H1 (cell line): Measurements from ENCODE around the gene DIPK1A. TPM values are rescaled to one million over a fixed set of nuclear protein-coding genes. Genes with fewer than 3 reads are reported as not detected.

Experiments used
- CTCF ChIA-PET: fragments of 300-600 bp; sonication (Branson Sonifier 250); formaldehyde crosslinking; loops from one replicate; lab custom pipeline; 2021; ENCODE audit not compliant: partially characterized antibody; lab: Charles Lee
- POLR2A ChIA-PET: fragments of 300-600 bp; sonication (Branson Sonifier 250); formaldehyde crosslinking; loops from one replicate; lab custom pipeline; 2021; ENCODE audit warnings: inconsistent platforms; ENCODE audit not compliant: partially characterized antibody; lab: Charles Lee
- DNase-seq, 2 experiments: peaks; one replicate each; pipeline versions ENCODE4 v3.0.0 to v3.0.0-alpha.2; 2010 to 2022; ENCODE audit warnings: low spot score in 2 of 2, low read depth in 1 of 2, mixed read lengths in 1 of 2
- FAIRE-seq: peaks from 2 replicates; lab custom pipeline; 2011; peaks lifted over from hg19 to GRCh38; lab: Jason Lieb, UNC
- H2AFZ ChIP-seq: 2 replicates; pipeline ENCODE4 v1.8.1; 2012; ENCODE audit warnings: low read length, inconsistent platforms
- H2AK5ac ChIP-seq: 2 replicates; pipeline ENCODE4 v1.6.1; 2013; ENCODE audit warnings: low read depth, low read length
- H2BK120ac ChIP-seq: replicated peaks from 2 replicates; pipeline ENCODE3; 2013; ENCODE audit warnings: low read depth, low read length, inconsistent platforms
- H2BK12ac ChIP-seq: 2 replicates; pipeline ENCODE4 v1.6.1; 2013; ENCODE audit warnings: low read depth, low read length
- H2BK15ac ChIP-seq: 2 replicates; pipeline ENCODE4 v1.6.1; 2013; ENCODE audit warnings: low read length
- H2BK20ac ChIP-seq: 2 replicates; pipeline ENCODE4 v1.6.1; 2013; ENCODE audit warnings: low read length
- H2BK5ac ChIP-seq: 2 replicates; pipeline ENCODE4 v1.6.1; 2013; ENCODE audit warnings: low read depth, low read length
- H3K14ac ChIP-seq: 2 replicates; pipeline ENCODE4 v1.6.1; 2013; ENCODE audit warnings: inconsistent platforms; ENCODE audit not compliant: insufficient read length
- H3K18ac ChIP-seq: 2 replicates; pipeline ENCODE4 v1.6.1; 2013; ENCODE audit warnings: low read length; ENCODE audit errors: extremely low read depth
- H3K23ac ChIP-seq: 2 replicates; pipeline ENCODE4 v1.6.1; 2013; ENCODE audit warnings: inconsistent platforms; ENCODE audit not compliant: insufficient read length
- H3K23me2 ChIP-seq: 2 replicates; pipeline ENCODE4 v1.6.1; 2013; ENCODE audit warnings: low read depth, low read length
- H3K27ac ChIP-seq: 2 replicates; pipeline ENCODE4 v1.6.1; 2011; ENCODE audit warnings: low read depth, low read length, inconsistent platforms
- H3K27me3 ChIP-seq, 4 experiments: replicated peaks in 1 of 4; 1 replicate in 1 of 4; 2 replicates in 3 of 4; pipeline versions ENCODE4 v1.6.1 to v1.8.1; 2011 to 2013; ENCODE audit warnings: low read length in 3 of 4, mild to moderate bottlenecking in 3 of 4, inconsistent platforms in 2 of 4, mixed read lengths in 2 of 4, moderate library complexity in 1 of 4; ENCODE audit not compliant: control insufficient read depth in 3 of 4, insufficient read depth in 3 of 4; ENCODE audit errors: extremely low read depth in 1 of 4
- H3K36me3 ChIP-seq, 4 experiments: 2 replicates each; pipeline versions ENCODE4 v1.6.1 to v1.8.1; 2011 to 2013; ENCODE audit warnings: mild to moderate bottlenecking in 4 of 4, low read length in 3 of 4, moderate library complexity in 2 of 4, control low read depth in 1 of 4, inconsistent platforms in 1 of 4; ENCODE audit not compliant: insufficient read depth in 4 of 4, control insufficient read depth in 2 of 4
- H3K4ac ChIP-seq: replicated peaks from 2 replicates; pipeline ENCODE3; 2013; ENCODE audit warnings: low read length, low read depth, mixed read lengths, inconsistent platforms; ENCODE audit not compliant: insufficient read length
- H3K4me1 ChIP-seq, 4 experiments: replicated peaks in 1 of 4; 1 replicate in 1 of 4; 2 replicates in 3 of 4; pipeline versions ENCODE4 v1.6.1 to v1.8.1; 2011 to 2013; ENCODE audit warnings: low read length in 3 of 4, inconsistent platforms in 2 of 4, mixed read lengths in 1 of 4; ENCODE audit not compliant: insufficient read depth in 4 of 4, control insufficient read depth in 3 of 4
- H3K4me2 ChIP-seq, 2 experiments: 2 replicates each; pipeline versions ENCODE4 v1.6.1 to v1.8.1; 2011 to 2013; ENCODE audit warnings: low read depth in 2 of 2, low read length in 2 of 2, control low read depth in 1 of 2, inconsistent platforms in 1 of 2, mild to moderate bottlenecking in 1 of 2; ENCODE audit not compliant: insufficient read depth in 1 of 2
- H3K4me3 ChIP-seq, 4 experiments: fragments of 200-600, 300-600 bp in 1 of 4; sonication (generic), shearing (Covaris generic), sonication (Bioruptor Twin) in 1 of 4; 2 replicates each; pipeline versions ENCODE4 v1.5.1 to v1.8.1; 2011 to 2016; ENCODE audit warnings: low read length in 4 of 4, low read depth in 3 of 4, control low read depth in 2 of 4, inconsistent platforms in 2 of 4, mild to moderate bottlenecking in 2 of 4, mixed read lengths in 1 of 4, moderate library complexity in 1 of 4; ENCODE audit not compliant: insufficient read depth in 2 of 4; ENCODE audit errors: extremely low read depth in 1 of 4
- H3K56ac ChIP-seq: replicated peaks from 2 replicates; pipeline ENCODE3; 2013; ENCODE audit warnings: low read depth, mild to moderate bottlenecking, mixed read lengths, low read length, inconsistent platforms; ENCODE audit not compliant: insufficient read length
- H3K79me1 ChIP-seq: 2 replicates; pipeline ENCODE4 v1.6.1; 2013; ENCODE audit warnings: low read depth, low read length, control low read depth
- H3K79me2 ChIP-seq, 2 experiments: 2 replicates each; pipeline versions ENCODE4 v1.6.1 to v1.8.1; 2012 to 2013; ENCODE audit warnings: low read length in 2 of 2, mild to moderate bottlenecking in 2 of 2, inconsistent platforms in 1 of 2; ENCODE audit not compliant: insufficient read depth in 2 of 2, control insufficient read depth in 1 of 2
- H3K9ac ChIP-seq, 4 experiments: replicated peaks in 1 of 4; 1 replicate in 1 of 4; 2 replicates in 3 of 4; pipeline versions ENCODE4 v1.6.1 to v1.8.1; 2011 to 2013; ENCODE audit warnings: low read depth in 3 of 4, low read length in 3 of 4, control low read depth in 2 of 4, mild to moderate bottlenecking in 2 of 4, moderate library complexity in 2 of 4, inconsistent platforms in 1 of 4; ENCODE audit errors: extremely low read depth in 1 of 4
- H3K9me3 ChIP-seq, 2 experiments: 2 replicates each; pipeline versions ENCODE4 v1.6.1 to v1.8.1; 2012 to 2013; ENCODE audit warnings: mild to moderate bottlenecking in 2 of 2, moderate library complexity in 2 of 2, control low read depth in 1 of 2, inconsistent platforms in 1 of 2, low read depth in 1 of 2, low read length in 1 of 2, mixed read lengths in 1 of 2; ENCODE audit not compliant: insufficient read depth in 2 of 2
- H4K20me1 ChIP-seq, 2 experiments: replicated peaks in 1 of 2; 2 replicates each; pipeline versions ENCODE3 to v1.8.1; 2011 to 2013; ENCODE audit warnings: inconsistent platforms in 2 of 2, low read length in 2 of 2, mild to moderate bottlenecking in 1 of 2; ENCODE audit not compliant: insufficient read depth in 2 of 2, control insufficient read depth in 1 of 2
- H4K5ac ChIP-seq: 2 replicates; pipeline ENCODE4 v1.6.1; 2013; ENCODE audit warnings: low read length, low read depth, mixed read lengths, inconsistent platforms; ENCODE audit not compliant: insufficient read length
- H4K8ac ChIP-seq: 2 replicates; pipeline ENCODE4 v1.8.0; 2013; ENCODE audit warnings: mild to moderate bottlenecking, moderate library complexity, low read length, inconsistent platforms; ENCODE audit not compliant: insufficient read depth; ENCODE audit errors: extremely low read depth
- H4K91ac ChIP-seq: replicated peaks from 2 replicates; pipeline ENCODE3; 2013; ENCODE audit warnings: low read length, mixed read lengths, inconsistent platforms; ENCODE audit not compliant: insufficient read length
- TBP ChIP-seq: IDR thresholded peaks from 2 replicates; pipeline ENCODE4 v1.6.1; 2011; ENCODE audit warnings: low read depth, low read length, improper control_type of control experiment
- WGBS, 2 experiments: shearing (Covaris generic) in 1 of 2; methylation state at CpG; one replicate each; pipeline versions ENCODE4 v1.1.6 to v1.1.7; 2013 to 2015; ENCODE audit warnings: low lambda C conversion rate in 2 of 2, mixed read lengths in 2 of 2, inconsistent platforms in 1 of 2, low coverage in 1 of 2, missing lambda C conversion rate in 1 of 2; ENCODE audit not compliant: insufficient replicate concordance in 2 of 2, insufficient coverage in 1 of 2, insufficient read length in 1 of 2; ENCODE audit errors: extremely low coverage in 1 of 2, missing lambda C conversion rate in 1 of 2; 5-methylcytosine and 5-hydroxymethylcytosine counted together
- polyA plus RNA-seq, 7 experiments: library from polyadenylated mRNA; depleted of rRNA in 3 of 7; stranded (reverse) in 5 of 7; unstranded in 2 of 7; fragments of >200 nt in 5 of 7; fragments of 200-250 nt in 2 of 7; gene quantifications; 1 replicate in 5 of 7; 2 replicates in 1 of 7; 4 replicates in 1 of 7; pipeline versions ENCODE4 v1.2.1 to v1.2.3, GENCODE V29; 2011 to 2013; ENCODE audit warnings: missing spikeins in 2 of 7, mixed read lengths in 2 of 7
- total RNA-seq: library from RNA; stranded (reverse); fragmentation: NEBNext Ultra II Directional; extraction: Animal tissue kit (Norgen Biotek cat#: 25700); gene quantifications from 2 replicates; pipeline ENCODE4 v1.2.1, GENCODE V29; 2021

DIPK1A gene
- total and polyA plus RNA-seq, 2 of the 8 experiments (the other 6 are each of a cell fraction or from before 2014, with no cell fraction given) = 2.5 to 5.0 TPM

- Histone ChIP-seq H2BK5ac (no peak overlapping the region), H3K56ac (no peak overlapping the region), H3K4me3 (no peak overlapping the region), H3K27me3 (no peaks in the 10 kb centered on the region), H3K18ac (no peak overlapping the region), H2BK15ac (no peak overlapping the region), H3K4me2 (no peak overlapping the region), H3K9ac (no peak overlapping the region), H4K20me1 (peaks cover 0 to 2% of the 10 kb centered on the region in 2 experiments), H2BK20ac (no peak overlapping the region), H3K4ac (no peak overlapping the region), H3K14ac (no peak overlapping the region), H2BK120ac (no peak overlapping the region), H3K79me1 (no peaks in the 10 kb centered on the region), H3K23me2 (peaks cover 2% of the 10 kb centered on the region; the same call in 1 of the 2 replicates), H3K23ac (no peak overlapping the region), H2AFZ (no peak overlapping the region), H3K4me1 (peaks cover 0 to 3% (median 0%) of the 10 kb centered on the region in 4 experiments; a peak in 1 of 7 replicates), H4K91ac (no peak overlapping the region), H2AK5ac (no peak overlapping the region), H2BK12ac (no peak overlapping the region), H3K79me2 (no peaks in the 10 kb centered on the region), H3K36me3 (no peaks in the 10 kb centered on the region), H3K27ac (no peak overlapping the region), H4K5ac (no peak overlapping the region), H3K9me3 (no peaks in the 10 kb centered on the region), H4K8ac (no peak overlapping the region)
- no peak for DNase-seq
- no peak for TF ChIP-seq TBP
- no peak for FAIRE-seq
- ChIA-PET POLR2A (no interaction called here), CTCF (interaction anchor here (1.4 to 1.6 kb wide), 2 partner anchors 12 to 46 kb away, joined by 6 to 7 read pairs; no protein-coding TSS in a partner anchor)
- WGBS, 2 experiments = 95% methylated on average over 1 of the region's 1 CpG; no CpG with 5 or more reads in 1 of the 2 experiments
Measured at GRCh38 chr1:92948071-92948470, 13.2 kb downstream of the DIPK1A start.
